Activated naive CD4-positive, alpha-beta T cell treated with anti-CD3 and anti-CD28 coated beads, Interleukin-2, amount 50 U/mL, for 72 hours (primary cell): ENCODE data around the gene TEAD4. TPM values are rescaled to one million over a fixed set of nuclear protein-coding genes. Genes with fewer than 3 reads are reported as not detected.

Source experiments
- ATAC-seq, 2 donors: fragments of 150-1000 bp; cut with Tn5 transposase; 2 replicates each; pipeline ENCODE4 v1.10.0; 2021; ENCODE audit warnings: mild to moderate bottlenecking in 2 of 2, moderate library complexity in 2 of 2
- DNase-seq, 2 donors: peaks; one replicate each; pipeline ENCODE4 v3.0.0; 2021 to 2022; ENCODE audit warnings: low spot score in 2 of 2
- H3K27ac Mint-ChIP-seq, 2 donors: one replicate each; pipeline ENCODE4 v1.8.0; 2022; ENCODE audit warnings: mild to moderate bottlenecking in 2 of 2, mixed read lengths in 2 of 2
- H3K36me3 Mint-ChIP-seq, 2 donors: one replicate each; pipeline ENCODE4 v1.8.0; 2022; ENCODE audit warnings: mixed read lengths in 2 of 2
- H3K9me3 Mint-ChIP-seq, 2 donors: one replicate each; pipeline ENCODE4 v1.8.0; 2022; ENCODE audit warnings: mixed read lengths in 2 of 2
- total RNA-seq, 2 donors: library from RNA; stranded (reverse); gene quantifications; one replicate each; pipeline ENCODE4 v1.2.3, GENCODE V29; 2022

Gene TEAD4
- total RNA-seq, 2 donors from 2014 or later, result 0.32 to 8.3 TPM

GRCh38 chr12:3034067-3034750 is 75.0 kb downstream of the TEAD4 start:
- ATAC-seq (peak; percentile 62 to 88), DNase-seq (peak in 1 of 2 donors; percentile 55)
- H3K9me3 Mint-ChIP-seq, result no peaks in the 10 kb centered on the region
- H3K27ac Mint-ChIP-seq, result no peak overlapping the region
- no peaks in the 10 kb centered on the region for H3K36me3 Mint-ChIP-seq

GRCh38 chr12:3035171-3035570 is 76.0 kb downstream of the TEAD4 start:
- H3K9me3 Mint-ChIP-seq, result no peaks in the 10 kb centered on the region
- no peak overlapping the region for H3K27ac Mint-ChIP-seq
- no peak for DNase-seq
- no peaks in the 10 kb centered on the region for H3K36me3 Mint-ChIP-seq
- no peak for ATAC-seq

- no peaks in the 10 kb centered on the region for H3K9me3 Mint-ChIP-seq
- no peaks in the 10 kb centered on the region for H3K36me3 Mint-ChIP-seq
- no peak for ATAC-seq
- DNase-seq, result no peak
- H3K27ac Mint-ChIP-seq, result no peak overlapping the region
These were observed 76.9 kb downstream of the TEAD4 start for GRCh38 chr12:3035815-3036702.

GRCh38 chr12:3036901-3037600 is 77.9 kb downstream of the TEAD4 start:
- ATAC-seq, result no peak

GRCh38 chr12:3038166-3038565 is 79.0 kb downstream of the TEAD4 start:
- ATAC-seq (no peak), DNase-seq (no peak)
- H3K27ac Mint-ChIP-seq, result peak overlapping the region in 1 of 2 donors; percentile 72
- no peaks in the 10 kb centered on the region for H3K9me3 Mint-ChIP-seq
- H3K36me3 Mint-ChIP-seq, result no peaks in the 10 kb centered on the region

More at GRCh38 chr12:3036901-3037600, 77.9 kb downstream of the TEAD4 start:
- H3K9me3 Mint-ChIP-seq, result no peaks in the 10 kb centered on the region
- H3K27ac Mint-ChIP-seq, result peak overlapping the region in 1 of 2 donors; percentile 7
- no peak for DNase-seq
- no peaks in the 10 kb centered on the region for H3K36me3 Mint-ChIP-seq

GRCh38 chr12:3038926-3039510 is 79.8 kb downstream of the TEAD4 start:
- Mint-ChIP-seq H3K9me3 (no peaks in the 10 kb centered on the region), H3K36me3 (no peaks in the 10 kb centered on the region), H3K27ac (no peak overlapping the region)
- DNase-seq (no peak), ATAC-seq (no peak)

- Mint-ChIP-seq H3K27ac (no peak overlapping the region), H3K36me3 (no peaks in the 10 kb centered on the region), H3K9me3 (no peaks in the 10 kb centered on the region)
- DNase-seq (no peak), ATAC-seq (no peak)
These were observed 80.9 kb downstream of the TEAD4 start for GRCh38 chr12:3040026-3040656.

- DNase-seq (no peak), ATAC-seq (peak; percentile 12 to 19)
- H3K9me3 Mint-ChIP-seq, result no peaks in the 10 kb centered on the region
- no peak overlapping the region for H3K27ac Mint-ChIP-seq
- no peaks in the 10 kb centered on the region for H3K36me3 Mint-ChIP-seq
These were observed 81.7 kb downstream of the TEAD4 start for GRCh38 chr12:3040663-3041544.

GRCh38 chr12:3041558-3042164 is 82.5 kb downstream of the TEAD4 start:
- ATAC-seq (peak; percentile 87 to 91), DNase-seq (peak in 1 of 2 donors; percentile 54)
- H3K36me3 Mint-ChIP-seq, result no peaks in the 10 kb centered on the region
- no peak overlapping the region for H3K27ac Mint-ChIP-seq
- H3K9me3 Mint-ChIP-seq, result no peaks in the 10 kb centered on the region

- H3K9me3 Mint-ChIP-seq, result no peaks in the 10 kb centered on the region
- no peak for ATAC-seq
- H3K27ac Mint-ChIP-seq, result no peak overlapping the region
- H3K36me3 Mint-ChIP-seq, result no peaks in the 10 kb centered on the region
- DNase-seq, result no peak
These were observed 83.2 kb downstream of the TEAD4 start for GRCh38 chr12:3042394-3042793.

GRCh38 chr12:3042826-3043225 is 83.6 kb downstream of the TEAD4 start:
- no peaks in the 10 kb centered on the region for H3K36me3 Mint-ChIP-seq
- no peak for DNase-seq
- H3K27ac Mint-ChIP-seq, result no peak overlapping the region
- H3K9me3 Mint-ChIP-seq, result no peaks in the 10 kb centered on the region
- no peak for ATAC-seq

- no peak for DNase-seq
- Mint-ChIP-seq H3K9me3 (no peaks in the 10 kb centered on the region), H3K36me3 (no peaks in the 10 kb centered on the region), H3K27ac (no peak overlapping the region)
- ATAC-seq, result no peak
These were observed 84.2 kb downstream of the TEAD4 start for GRCh38 chr12:3043406-3043805.

- H3K36me3 Mint-ChIP-seq, result no peaks in the 10 kb centered on the region
- no peaks in the 10 kb centered on the region for H3K9me3 Mint-ChIP-seq
- ATAC-seq (no peak), DNase-seq (no peak)
- no peak overlapping the region for H3K27ac Mint-ChIP-seq
These were observed 85.0 kb downstream of the TEAD4 start for GRCh38 chr12:3044141-3044630.

GRCh38 chr12:3045494-3045893 is 86.3 kb downstream of the TEAD4 start:
- DNase-seq, result no peak
- ATAC-seq, result no peak

GRCh38 chr12:3045989-3046388 is 86.8 kb downstream of the TEAD4 start:
- no peak for ATAC-seq
- Mint-ChIP-seq H3K36me3 (no peaks in the 10 kb centered on the region), H3K9me3 (no peaks in the 10 kb centered on the region), H3K27ac (no peak overlapping the region)
- no peak for DNase-seq

More at GRCh38 chr12:3045494-3045893, 86.3 kb downstream of the TEAD4 start:
- Mint-ChIP-seq H3K36me3 (no peaks in the 10 kb centered on the region), H3K9me3 (no peaks in the 10 kb centered on the region), H3K27ac (no peak overlapping the region)
